HCT116 (cell line): ENCODE results near the gene WNT1. TPM values are rescaled to one million over a fixed set of nuclear protein-coding genes. Genes with fewer than 3 reads are reported as not detected.
A peak's percentile ranks its signal among the peaks of the same experiment; 100 is the strongest.

Experiments used
- ATAC-seq: fragments of 200-7000 bp; cut with Tn5 transposase; 2 replicates; pipeline ENCODE4 v1.9.1; 2020; ENCODE audit warnings: mild to moderate bottlenecking, moderate library complexity
- BruUV-seq: library from RNA; stranded (reverse); fragments of 400-500 nt; replicated peaks from 2 replicates; lab custom pipeline; 2021; lab: Mats Ljungman, UMichigan
- CTCF ChIA-PET: fragments of 300-600 bp; sonication (Branson Sonifier 250); formaldehyde crosslinking; loops from one replicate; lab custom pipeline; 2021; ENCODE audit warnings: antibody characterized with exemption; lab: Charles Lee
- POLR2A ChIA-PET: fragments of 300-600, 350-600 bp; sonication (Branson Sonifier 250); formaldehyde crosslinking; loops from one replicate; lab custom pipeline; 2021; ENCODE audit warnings: antibody characterized with exemption; lab: Charles Lee
- RAD21 ChIA-PET, 2 experiments: fragments of 300-600 bp; sonication (Branson Sonifier 250); formaldehyde crosslinking; loops; one replicate each; lab custom pipeline; 2023; ENCODE audit warnings: low total read pairs in 2 of 2; ENCODE audit not compliant: uncharacterized antibody in 2 of 2, unreplicated experiment in 2 of 2, low non-redundant PET in 1 of 2; lab: Charles Lee
- DNase-seq: peaks from one replicate; pipeline ENCODE4 v3.0.0-alpha.2; 2010; ENCODE audit warnings: low read depth, low spot score
- H2AFZ ChIP-seq: fragments of 200-600 bp; shearing (Covaris generic), sonication (generic); 2 replicates; pipeline ENCODE4 v1.6.1; 2017; ENCODE audit warnings: low read depth, mixed run types, mixed read lengths, antibody characterized with exemption, low read length; ENCODE audit not compliant: poor library complexity, severe bottlenecking
- H3K27ac ChIP-seq: 2 replicates; pipeline ENCODE4 v1.5.1; 2012; ENCODE audit warnings: low read depth, low read length
- H3K27me3 ChIP-seq: fragments of 200-600 bp; sonication (generic); 2 replicates; pipeline ENCODE4 v1.6.1; 2016; ENCODE audit warnings: mixed run types, low read length, mixed read lengths; ENCODE audit not compliant: insufficient read depth
- H3K36me3 ChIP-seq, 2 experiments: fragments of 200-500 bp in 1 of 2; fragments of 200-600 bp in 1 of 2; sonication (Bioruptor generic) in 1 of 2; sonication (generic) in 1 of 2; 2 replicates each; pipeline versions ENCODE4 v1.5.1 to v1.6.1; 2014 to 2016; ENCODE audit warnings: low read length in 2 of 2, inconsistent platforms in 1 of 2, mixed read lengths in 1 of 2, mixed run types in 1 of 2; ENCODE audit not compliant: insufficient read depth in 2 of 2, control insufficient read depth in 1 of 2
- H3K4me1 ChIP-seq, 2 experiments: fragments of 200-600 bp in 1 of 2; sonication (generic) in 1 of 2; 2 replicates each; pipeline versions ENCODE4 v1.5.1 to v1.6.1; 2012 to 2017; ENCODE audit warnings: low read length in 2 of 2, inconsistent platforms in 1 of 2, mild to moderate bottlenecking in 1 of 2, mixed read lengths in 1 of 2, mixed run types in 1 of 2, moderate library complexity in 1 of 2; ENCODE audit not compliant: insufficient read depth in 2 of 2, control insufficient read depth in 1 of 2
- H3K4me2 ChIP-seq: fragments of 200-600 bp; sonication (generic); 2 replicates; pipeline ENCODE4 v1.6.1; 2017; ENCODE audit warnings: mixed run types, low read length, mixed read lengths
- H3K4me3 ChIP-seq, 2 experiments: fragments of 200-600 bp in 1 of 2; sonication (generic) in 1 of 2; replicated peaks in 1 of 2; 2 replicates each; pipeline ENCODE4 v1.5.1; 2011 to 2016; ENCODE audit warnings: low read length in 2 of 2, control low read depth in 1 of 2, low read depth in 1 of 2, mild to moderate bottlenecking in 1 of 2, mixed read lengths in 1 of 2, mixed run types in 1 of 2
- H3K79me2 ChIP-seq: fragments of 200-600 bp; sonication (generic); 2 replicates; pipeline ENCODE4 v1.6.1; 2017; ENCODE audit warnings: mild to moderate bottlenecking, mixed run types, low read length, moderate library complexity, mixed read lengths; ENCODE audit not compliant: insufficient read depth
- H3K9ac ChIP-seq: fragments of 200-600 bp; sonication (generic); 2 replicates; pipeline ENCODE4 v1.6.1; 2016; ENCODE audit warnings: low read length, mixed read lengths
- H3K9me2 ChIP-seq: fragments of 200-600 bp; sonication (generic), shearing (Covaris generic); 2 replicates; pipeline ENCODE4 v1.6.1; 2017; ENCODE audit warnings: mixed run types, mild to moderate bottlenecking, moderate library complexity; ENCODE audit not compliant: insufficient read depth
- H3K9me3 ChIP-seq, 2 experiments: fragments of 200-500 bp in 1 of 2; fragments of 200-600 bp in 1 of 2; sonication (Bioruptor generic) in 1 of 2; sonication (generic) in 1 of 2; 2 replicates each; pipeline ENCODE4 v1.6.1; 2014 to 2017; ENCODE audit warnings: low read length in 2 of 2, mixed read lengths in 2 of 2, inconsistent platforms in 1 of 2, low read depth in 1 of 2, mild to moderate bottlenecking in 1 of 2, mixed run types in 1 of 2, moderate library complexity in 1 of 2; ENCODE audit not compliant: control insufficient read depth in 1 of 2, insufficient read depth in 1 of 2
- H4K20me1 ChIP-seq: fragments of 200-600 bp; sonication (generic), shearing (Covaris generic); 2 replicates; pipeline ENCODE4 v1.6.1; 2017; ENCODE audit warnings: mixed run types, mild to moderate bottlenecking, moderate library complexity; ENCODE audit not compliant: insufficient read depth
- CBX3 ChIP-seq: IDR thresholded peaks from 2 replicates; pipeline ENCODE4 v1.6.1; 2012; ENCODE audit warnings: low read depth
- JUND ChIP-seq: IDR thresholded peaks from 2 replicates; pipeline ENCODE4 v1.6.1; 2012
- POLR2AphosphoS5 ChIP-seq: IDR thresholded peaks from 2 replicates; pipeline ENCODE4 v1.6.1; 2011; ENCODE audit warnings: mild to moderate bottlenecking, low read depth, low read length, moderate library complexity
- RAD21 ChIP-seq: IDR thresholded peaks from 2 replicates; pipeline ENCODE4 v1.6.1; 2012; ENCODE audit warnings: low read depth, mild to moderate bottlenecking
- ZFX ChIP-seq: fragments of 450-650 bp; IDR thresholded peaks from 2 replicates; pipeline ENCODE4 v1.6.1; 2017
- intact Hi-C: fragments of 100-400 bp; cut with micrococcal nuclease; formaldehyde crosslinking; loops from 2 replicates; pipeline ENCODE4 v1.10.0; 2022
- total RNA-seq: library from RNA; stranded (reverse); gene quantifications from one replicate; pipeline ENCODE4 v1.2.1, GENCODE V29; 2021; ENCODE audit not compliant: unreplicated experiment
- TF ChIP-seq, protein P1 (sequence below): IDR thresholded peaks from 2 replicates; pipeline ENCODE4 v1.6.1; 2012

Gene WNT1
- total RNA-seq, 1 experiment from 2014 or later = not detected

DNA sequence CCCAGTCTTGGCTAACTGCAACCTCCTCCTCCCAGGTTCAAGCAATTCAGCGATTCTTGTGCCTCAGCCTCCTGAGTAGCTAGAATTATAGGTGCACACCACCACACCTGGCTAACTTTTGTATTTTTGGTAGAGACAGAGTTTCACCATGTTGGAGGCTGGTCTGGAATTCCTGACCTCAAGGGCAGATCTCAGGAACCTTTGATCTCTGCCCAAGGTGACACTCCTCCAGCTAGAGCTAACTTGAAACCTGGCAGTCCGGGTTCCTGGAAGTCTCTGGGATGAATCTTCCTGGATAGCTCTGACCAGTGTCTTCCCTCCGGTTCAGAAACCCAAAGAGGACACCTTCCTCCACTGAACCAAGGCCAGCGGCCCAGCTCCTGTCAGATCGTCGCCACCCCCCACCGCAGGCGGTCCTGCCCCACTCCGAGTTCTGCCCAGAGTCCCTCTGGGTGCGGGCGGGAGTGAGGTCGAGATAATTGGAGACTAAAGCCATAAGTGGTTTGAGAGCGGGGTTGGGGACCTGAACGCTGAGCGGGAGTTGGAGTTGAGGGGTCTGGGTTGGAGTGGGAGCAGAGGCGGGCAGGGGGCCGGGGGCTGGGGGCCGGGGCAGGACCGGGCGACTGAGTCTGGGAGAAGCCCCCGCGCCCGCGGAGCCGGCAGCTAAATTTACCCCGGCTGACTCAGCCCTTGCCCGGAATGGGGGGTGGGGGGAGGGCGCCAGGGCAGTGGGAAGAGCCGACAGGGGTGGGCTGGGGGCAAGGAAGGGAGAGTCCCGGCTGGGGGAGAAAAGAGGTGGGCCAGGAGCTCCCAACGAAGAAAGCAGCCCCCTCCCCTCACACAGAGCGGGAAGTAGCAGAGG lies 16.3 kb downstream of the WNT1 start:
- Histone ChIP-seq H3K79me2 (peaks cover 2% of the 10 kb centered on the region; the same call in 1 of the 2 replicates), H3K27me3 (no peaks in the 10 kb centered on the region), H3K9me3 (no peaks in the 10 kb centered on the region), H3K4me3 (no peak overlapping the region), H3K4me2 (peak overlapping the region; percentile 51), H3K27ac (no peak overlapping the region), H3K36me3 (no peaks in the 10 kb centered on the region), H3K9ac (no peak overlapping the region), H2AFZ (no peak overlapping the region), H4K20me1 (no peaks in the 10 kb centered on the region), H3K4me1 (peaks cover 2 to 34% of the 10 kb centered on the region in 2 experiments; a peak in 3 of 4 replicates), H3K9me2 (no peaks in the 10 kb centered on the region)
- ATAC-seq = no peak
- RAD21 ChIA-PET = no interaction called here
- TF ChIP-seq JUND (no peak), ZFX (no peak), CBX3 (no peak), POLR2AphosphoS5 (no peak), RAD21 (no peak)
- TF ChIP-seq, protein P1, sequence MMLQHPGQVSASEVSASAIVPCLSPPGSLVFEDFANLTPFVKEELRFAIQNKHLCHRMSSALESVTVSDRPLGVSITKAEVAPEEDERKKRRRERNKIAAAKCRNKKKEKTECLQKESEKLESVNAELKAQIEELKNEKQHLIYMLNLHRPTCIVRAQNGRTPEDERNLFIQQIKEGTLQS = no peak
- POLR2A ChIA-PET = interaction anchor here (0.6 kb wide), 1 partner anchor 12 kb away, joined by 3 read pairs; no protein-coding TSS in a partner anchor
- intact Hi-C loops = loop anchor here (1.0 to 2.0 kb wide), 2 partner anchors 58 to 142 kb away; partner anchors contain the start of gene DDX23
- no peak for DNase-seq
- no TSS peak for BruUV-seq
- CTCF ChIA-PET = interaction anchor here (1.4 to 3.3 kb wide), 2 partner anchors 16 to 141 kb away, joined by 4 to 15 read pairs; partner anchors contain the start of gene WNT1
